Measurements from ENCODE around the gene SPPL2B. TPM values are rescaled to one million over a fixed set of nuclear protein-coding genes. Genes with fewer than 3 reads are reported as not detected.
A peak's percentile ranks its signal among the peaks of the same experiment; 100 is the strongest.

Gene SPPL2B
- total RNA-seq, 1 experiment from 2014 or later, result 76.0 TPM

DNA sequence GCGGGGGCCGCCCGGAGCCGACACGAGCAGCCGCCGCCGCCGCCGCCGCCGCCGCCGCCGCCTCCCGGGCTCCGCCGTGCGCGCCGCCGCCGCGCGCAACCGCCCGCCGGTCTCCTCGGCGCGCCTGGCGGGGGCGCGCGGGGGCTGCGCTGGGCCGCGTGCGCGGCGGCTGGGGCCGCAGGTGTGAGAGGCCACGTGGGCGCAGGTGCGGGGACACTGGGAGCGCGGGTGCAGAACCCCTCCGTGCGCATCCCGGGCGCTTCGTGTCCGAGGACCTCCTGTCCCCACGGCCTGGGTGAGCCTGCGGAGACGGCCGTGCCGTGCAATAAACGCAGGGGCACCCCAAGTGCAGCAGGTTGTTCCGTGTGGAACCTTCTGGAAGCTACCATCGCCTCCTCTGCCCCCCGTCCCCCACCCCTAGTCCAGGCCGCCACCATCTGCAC is 20.3 kb upstream of the SPPL2B start, which contains the start of gene LINGO3:
TSS of gene LINGO3 (minus strand) at position 41 of the 443 bp plus-strand sequence. CDS start 16,378 bp downstream, outside the sequence.
- Histone ChIP-seq H3K36me3 (ENCODE audit: control insufficient read depth, insufficient read depth, low read length) (no peaks in the 10 kb centered on the region), H3K4me3 (ENCODE audit: low read depth in 2 of 2, low read length in 2 of 2) (no peak within 1 kb of the TSS), H3K4me1 (ENCODE audit: control insufficient read depth, insufficient read depth, low read length) (peaks cover 2% of the 10 kb centered on the region), H3K9me3 (ENCODE audit: control insufficient read depth, insufficient read depth, low read depth, low read length) (no peaks in the 10 kb centered on the region), H3K27ac (ENCODE audit: low read length) (no peak within 1 kb of the TSS), H3K27me3 (ENCODE audit: control insufficient read depth, insufficient read depth, low read length) (no peaks in the 10 kb centered on the region)
- CTCF ChIA-PET, result no interaction called here
- POLR2A ChIA-PET, result interaction anchor here (0.5 kb wide), 1 partner anchor 272 kb away, joined by 5 read pairs; no protein-coding TSS in a partner anchor
- ATAC-seq (no peak), DNase-seq (ENCODE audit: low read depth, low spot score) (no peak)
- TF ChIP-seq POLR2AphosphoS5 (IDR thresholded peaks at IDR 0.05; ENCODE audit: low read depth, low read length), result no peak
- TF ChIP-seq SIN3A (IDR thresholded peaks at IDR 0.05; ENCODE audit: borderline replicate concordance, insufficient read depth, low read depth, low read length), result no peak
- no TSS peak for BruUV-seq (replicated peaks)
- in situ Hi-C loops (cut with HindIII; ENCODE audit: low pct_unique_long_range_greater_than_20kb, low sequenced_read_pairs) (no loop called here), intact Hi-C loops (cut with micrococcal nuclease; ENCODE audit: unreplicated experiment) (no loop called here)

DNA sequence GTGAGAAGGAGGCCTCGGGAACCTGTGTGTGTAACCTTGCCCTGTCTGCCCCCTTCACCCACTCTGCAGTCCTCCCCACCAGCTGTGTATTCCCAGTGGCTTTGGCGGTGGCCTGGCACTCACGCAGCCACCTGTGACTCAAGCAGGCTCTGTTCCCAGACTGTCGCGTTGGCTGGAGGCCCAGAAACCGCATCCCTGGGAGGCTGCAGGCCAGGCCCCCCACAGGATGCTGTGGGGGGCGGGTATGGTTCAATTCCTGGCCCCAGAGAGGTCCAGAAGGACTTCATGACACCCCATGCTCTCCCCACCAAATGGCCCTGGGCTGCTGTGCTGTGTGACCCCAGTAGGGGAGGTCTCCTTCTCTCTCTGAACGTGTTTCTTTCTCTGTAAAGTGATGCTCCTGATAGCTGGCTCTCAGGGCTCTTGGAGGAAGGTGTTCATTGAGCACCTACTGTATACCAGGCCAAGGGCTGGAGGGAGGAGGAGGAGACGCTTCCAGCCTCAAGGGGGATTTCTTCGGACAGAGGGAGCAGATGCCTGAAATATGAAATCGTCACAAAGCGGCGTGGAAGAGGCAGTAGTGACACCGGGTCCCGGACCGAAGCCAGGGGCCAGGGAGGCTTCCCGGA is 18.6 kb upstream of the SPPL2B start:
- CTCF ChIA-PET, result interaction anchor here (0.7 kb wide), 1 partner anchor 266 kb away, joined by 3 read pairs; no protein-coding TSS in a partner anchor

More for the DNA sequence above, 18.6 kb upstream of the SPPL2B start:
- TF ChIP-seq POLR2AphosphoS5 (IDR thresholded peaks at IDR 0.05; ENCODE audit: low read depth, low read length) (no peak), SIN3A (IDR thresholded peaks at IDR 0.05; ENCODE audit: borderline replicate concordance, insufficient read depth, low read depth, low read length) (no peak), TCF7L2 (IDR thresholded peaks at IDR 0.05; ENCODE audit: low read depth, low read length) (no peak)
- TF ChIP-seq, protein P1, sequence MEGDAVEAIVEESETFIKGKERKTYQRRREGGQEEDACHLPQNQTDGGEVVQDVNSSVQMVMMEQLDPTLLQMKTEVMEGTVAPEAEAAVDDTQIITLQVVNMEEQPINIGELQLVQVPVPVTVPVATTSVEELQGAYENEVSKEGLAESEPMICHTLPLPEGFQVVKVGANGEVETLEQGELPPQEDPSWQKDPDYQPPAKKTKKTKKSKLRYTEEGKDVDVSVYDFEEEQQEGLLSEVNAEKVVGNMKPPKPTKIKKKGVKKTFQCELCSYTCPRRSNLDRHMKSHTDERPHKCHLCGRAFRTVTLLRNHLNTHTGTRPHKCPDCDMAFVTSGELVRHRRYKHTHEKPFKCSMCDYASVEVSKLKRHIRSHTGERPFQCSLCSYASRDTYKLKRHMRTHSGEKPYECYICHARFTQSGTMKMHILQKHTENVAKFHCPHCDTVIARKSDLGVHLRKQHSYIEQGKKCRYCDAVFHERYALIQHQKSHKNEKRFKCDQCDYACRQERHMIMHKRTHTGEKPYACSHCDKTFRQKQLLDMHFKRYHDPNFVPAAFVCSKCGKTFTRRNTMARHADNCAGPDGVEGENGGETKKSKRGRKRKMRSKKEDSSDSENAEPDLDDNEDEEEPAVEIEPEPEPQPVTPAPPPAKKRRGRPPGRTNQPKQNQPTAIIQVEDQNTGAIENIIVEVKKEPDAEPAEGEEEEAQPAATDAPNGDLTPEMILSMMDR (IDR thresholded peaks at IDR 0.05), result no peak
- TF ChIP-seq, protein P2, sequence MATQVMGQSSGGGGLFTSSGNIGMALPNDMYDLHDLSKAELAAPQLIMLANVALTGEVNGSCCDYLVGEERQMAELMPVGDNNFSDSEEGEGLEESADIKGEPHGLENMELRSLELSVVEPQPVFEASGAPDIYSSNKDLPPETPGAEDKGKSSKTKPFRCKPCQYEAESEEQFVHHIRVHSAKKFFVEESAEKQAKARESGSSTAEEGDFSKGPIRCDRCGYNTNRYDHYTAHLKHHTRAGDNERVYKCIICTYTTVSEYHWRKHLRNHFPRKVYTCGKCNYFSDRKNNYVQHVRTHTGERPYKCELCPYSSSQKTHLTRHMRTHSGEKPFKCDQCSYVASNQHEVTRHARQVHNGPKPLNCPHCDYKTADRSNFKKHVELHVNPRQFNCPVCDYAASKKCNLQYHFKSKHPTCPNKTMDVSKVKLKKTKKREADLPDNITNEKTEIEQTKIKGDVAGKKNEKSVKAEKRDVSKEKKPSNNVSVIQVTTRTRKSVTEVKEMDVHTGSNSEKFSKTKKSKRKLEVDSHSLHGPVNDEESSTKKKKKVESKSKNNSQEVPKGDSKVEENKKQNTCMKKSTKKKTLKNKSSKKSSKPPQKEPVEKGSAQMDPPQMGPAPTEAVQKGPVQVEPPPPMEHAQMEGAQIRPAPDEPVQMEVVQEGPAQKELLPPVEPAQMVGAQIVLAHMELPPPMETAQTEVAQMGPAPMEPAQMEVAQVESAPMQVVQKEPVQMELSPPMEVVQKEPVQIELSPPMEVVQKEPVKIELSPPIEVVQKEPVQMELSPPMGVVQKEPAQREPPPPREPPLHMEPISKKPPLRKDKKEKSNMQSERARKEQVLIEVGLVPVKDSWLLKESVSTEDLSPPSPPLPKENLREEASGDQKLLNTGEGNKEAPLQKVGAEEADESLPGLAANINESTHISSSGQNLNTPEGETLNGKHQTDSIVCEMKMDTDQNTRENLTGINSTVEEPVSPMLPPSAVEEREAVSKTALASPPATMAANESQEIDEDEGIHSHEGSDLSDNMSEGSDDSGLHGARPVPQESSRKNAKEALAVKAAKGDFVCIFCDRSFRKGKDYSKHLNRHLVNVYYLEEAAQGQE (IDR thresholded peaks at IDR 0.05; ENCODE audit: insufficient read depth in 1 of 2, low read depth in 2 of 2, low read length in 1 of 2), result no peak
- Histone ChIP-seq H3K4me3 (ENCODE audit: low read depth in 2 of 2, low read length in 2 of 2) (no peak overlapping the region), H3K27ac (ENCODE audit: low read length) (no peak overlapping the region), H3K9me3 (ENCODE audit: control insufficient read depth, insufficient read depth, low read depth, low read length) (no peaks in the 10 kb centered on the region), H3K4me1 (ENCODE audit: control insufficient read depth, insufficient read depth, low read length) (peaks cover 2% of the 10 kb centered on the region), H3K27me3 (ENCODE audit: control insufficient read depth, insufficient read depth, low read length) (no peaks in the 10 kb centered on the region), H3K36me3 (ENCODE audit: control insufficient read depth, insufficient read depth, low read length) (no peaks in the 10 kb centered on the region)
- DNase-seq (ENCODE audit: low read depth, low spot score) (no peak), ATAC-seq (peak; percentile 72)
- in situ Hi-C loops (cut with HindIII; ENCODE audit: low pct_unique_long_range_greater_than_20kb, low sequenced_read_pairs) (no loop called here), intact Hi-C loops (cut with micrococcal nuclease; ENCODE audit: unreplicated experiment) (no loop called here)
- no TSS peak for BruUV-seq (replicated peaks)
- POLR2A ChIA-PET, result no interaction called here

Measured in Panc1 (cell line).